ENCODE data around the gene KCTD7.
"Not testable (repeated sequence)": the region's sequence is repeated elsewhere in the genome, so short reads cannot be mapped to it uniquely, and the experiment has no call there.

KCTD7 gene

DNA sequence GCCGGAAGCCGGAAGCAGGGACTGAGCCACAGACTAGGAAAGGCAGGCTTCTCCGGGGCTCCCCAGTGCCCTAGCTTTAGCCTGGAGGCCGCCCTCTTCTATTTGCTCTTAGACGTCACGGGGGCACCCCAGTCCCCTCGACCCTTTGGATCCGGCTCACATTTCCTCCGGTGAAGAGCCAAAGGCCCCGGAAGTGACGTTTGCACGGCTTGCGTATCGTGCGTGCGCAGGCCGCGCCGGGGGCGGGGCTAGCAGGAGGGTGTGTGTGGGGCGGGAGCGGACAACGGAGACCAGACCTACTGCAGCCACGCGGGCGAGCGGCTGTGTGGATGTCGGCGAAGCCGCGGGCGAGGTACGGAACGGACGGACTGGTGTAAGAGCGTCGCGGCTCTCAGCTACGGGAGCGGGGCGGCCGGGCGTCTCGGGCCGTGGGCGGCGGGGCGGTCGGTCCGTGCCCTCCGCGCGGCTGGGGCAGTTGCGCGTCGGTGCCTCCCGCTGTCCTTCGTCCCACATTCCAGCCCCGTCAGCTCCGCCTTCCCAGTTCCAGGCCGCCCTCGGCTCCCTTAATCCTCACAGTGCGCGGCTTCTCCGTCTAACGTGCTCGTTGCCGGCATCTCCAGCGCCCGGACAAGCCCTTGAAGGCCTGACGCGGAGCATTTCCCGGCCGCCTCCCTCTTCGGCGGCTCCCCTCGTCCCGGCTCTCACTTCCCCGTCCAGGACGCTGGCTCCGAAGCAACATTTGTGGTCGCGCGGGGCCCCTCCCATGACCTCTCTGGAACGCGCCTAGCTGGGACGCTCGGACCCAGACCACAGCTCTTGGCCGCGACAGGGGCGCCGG, 25.8 kb downstream of the KCTD7 start:
- peak; percentile 99 for DNase-seq (ENCODE audit: low spot score)

DNA sequence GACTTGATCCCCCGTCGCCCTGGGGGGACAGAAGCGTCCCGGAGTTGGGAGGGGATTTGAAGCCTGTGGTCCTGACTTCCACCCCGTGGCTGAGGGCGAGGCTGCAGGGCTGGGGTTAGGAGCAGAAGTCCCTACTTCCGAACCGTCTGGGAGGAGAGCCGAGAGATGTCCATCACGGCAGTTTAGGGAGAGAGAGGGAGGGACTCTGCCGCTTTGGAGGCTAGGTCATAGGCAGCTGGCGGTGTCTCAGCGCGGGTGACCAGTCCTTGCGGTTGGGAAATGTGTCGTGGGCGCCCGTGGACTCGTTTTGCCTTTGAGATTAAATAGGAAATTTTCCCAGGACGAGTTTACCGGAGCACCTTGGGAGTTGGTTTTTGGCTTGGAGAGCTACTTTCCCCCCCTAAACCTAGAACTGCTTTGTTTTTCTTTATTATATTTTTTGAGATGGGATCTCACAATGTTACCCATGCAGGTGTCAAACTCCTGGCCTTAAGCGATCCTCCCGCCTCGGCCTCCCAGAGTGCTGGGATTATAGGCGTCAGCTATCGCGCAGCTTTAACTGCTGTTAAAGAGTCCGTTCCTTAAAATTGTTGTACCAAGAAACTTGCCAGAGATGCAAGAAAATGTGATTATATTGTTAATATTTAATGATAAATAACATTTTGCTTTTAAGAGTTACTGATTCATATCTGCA, 26.6 kb downstream of the KCTD7 start:
- peak; percentile 63 for DNase-seq (ENCODE audit: low spot score)

- DNase-seq (ENCODE audit: low spot score) = not testable (repeated sequence)
Measured at GRCh38 chr7:66655826-66656485, 27.3 kb downstream of the KCTD7 start.

- no peak for DNase-seq (ENCODE audit: low spot score)
Measured at GRCh38 chr7:66657798-66658197, 29.1 kb downstream of the KCTD7 start.

DNA sequence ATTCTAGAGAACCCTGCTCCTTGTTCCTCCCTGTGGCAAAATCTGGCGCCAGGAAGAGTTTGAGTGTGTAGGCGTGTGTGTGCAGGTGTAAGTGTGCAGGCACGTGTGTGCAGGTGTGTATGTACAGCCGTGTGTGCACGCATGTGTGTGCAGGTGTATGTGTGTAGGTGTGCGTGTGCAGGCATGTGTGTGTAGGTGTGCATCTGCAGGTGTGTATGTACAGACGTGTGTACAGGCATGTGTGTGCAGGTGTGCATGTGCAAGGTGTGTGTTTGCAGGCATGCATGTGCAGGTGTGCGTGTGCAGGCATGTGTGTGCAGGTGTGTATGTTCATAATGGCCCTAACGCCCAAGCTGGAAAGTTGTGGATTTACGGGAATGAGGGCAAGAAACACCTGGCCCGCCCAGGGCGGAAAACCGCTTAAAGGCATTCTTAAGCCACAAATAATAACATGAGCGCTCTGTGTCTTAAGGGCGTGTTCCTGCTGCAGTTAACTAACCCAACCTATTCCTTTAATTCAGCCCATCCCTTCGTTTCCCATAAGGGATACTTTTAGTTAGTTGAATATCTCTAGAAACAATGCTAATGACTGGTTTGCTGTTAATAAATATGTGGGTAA, 34.1 kb downstream of the KCTD7 start:
- no peak for DNase-seq (ENCODE audit: low spot score)

- DNase-seq (ENCODE audit: low spot score) = no peak
Measured at GRCh38 chr7:66664590-66665293, 36.1 kb downstream of the KCTD7 start.

DNA sequence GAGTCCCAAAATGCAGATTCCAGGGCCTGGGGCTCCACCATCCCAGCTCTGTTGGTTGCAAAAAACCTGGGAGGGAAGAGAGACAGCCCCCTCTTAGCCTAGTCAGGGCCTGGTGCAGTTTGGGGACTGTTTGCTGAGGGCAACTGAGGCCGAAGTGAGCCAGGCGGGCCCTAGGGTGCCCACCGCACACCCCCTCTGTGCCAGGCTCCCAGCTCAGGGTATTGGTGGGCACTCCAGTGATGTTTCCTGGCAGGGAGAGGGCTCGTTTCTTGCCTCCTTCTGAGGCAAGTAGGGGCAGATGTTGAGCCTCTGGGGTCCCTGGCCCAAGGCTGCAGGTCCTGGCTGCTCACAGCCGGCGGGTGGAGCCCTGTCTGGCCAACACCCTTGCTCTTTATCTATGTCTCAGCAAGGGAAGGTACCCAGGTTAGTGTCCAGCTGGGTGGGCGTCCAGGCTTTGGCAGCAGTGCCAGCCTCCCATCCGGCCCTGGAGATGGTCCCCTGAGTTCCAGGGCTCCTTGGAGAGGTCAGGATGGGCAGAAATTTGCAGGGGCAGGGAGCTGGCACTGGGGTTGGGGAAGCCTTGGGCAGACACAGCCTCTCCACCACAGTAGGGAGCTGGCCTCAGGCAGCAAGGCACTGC, 37.8 kb downstream of the KCTD7 start:
- no peak for DNase-seq (ENCODE audit: low spot score)

DNA sequence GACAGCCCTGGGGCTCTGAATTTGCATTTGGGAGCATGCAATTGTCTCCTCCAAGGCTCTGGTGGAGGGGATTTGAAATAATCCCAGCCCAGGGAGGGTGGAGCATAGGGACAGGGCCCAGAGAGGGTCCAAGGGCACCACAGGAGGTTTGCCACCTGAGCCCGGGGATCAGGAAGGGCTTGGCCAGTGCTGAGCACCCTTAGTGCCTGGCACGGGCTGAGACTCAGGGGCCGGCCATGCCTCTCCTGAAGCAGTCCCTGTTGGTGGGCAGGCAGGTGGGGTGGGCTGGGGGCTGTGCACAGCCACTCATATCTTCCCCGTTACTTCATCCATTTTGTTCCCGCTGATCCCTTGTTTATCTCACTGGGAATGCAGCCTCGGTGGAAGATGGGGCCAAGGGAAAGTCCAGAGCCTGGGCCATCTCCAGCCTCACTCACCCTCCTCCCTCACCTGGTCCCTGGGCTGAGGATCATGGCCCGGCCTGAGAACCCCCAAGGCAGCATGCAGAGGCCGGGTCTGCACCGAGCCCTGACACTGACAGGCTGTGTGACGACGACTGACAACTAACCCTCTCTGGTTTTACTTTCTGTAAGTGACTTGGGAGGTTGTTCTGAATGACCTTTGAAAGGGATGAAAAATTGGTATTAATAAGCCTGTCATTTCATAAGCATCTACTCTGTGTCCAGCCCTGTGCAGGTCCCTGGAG, 38.5 kb downstream of the KCTD7 start:
- no peak for DNase-seq (ENCODE audit: low spot score)

DNA sequence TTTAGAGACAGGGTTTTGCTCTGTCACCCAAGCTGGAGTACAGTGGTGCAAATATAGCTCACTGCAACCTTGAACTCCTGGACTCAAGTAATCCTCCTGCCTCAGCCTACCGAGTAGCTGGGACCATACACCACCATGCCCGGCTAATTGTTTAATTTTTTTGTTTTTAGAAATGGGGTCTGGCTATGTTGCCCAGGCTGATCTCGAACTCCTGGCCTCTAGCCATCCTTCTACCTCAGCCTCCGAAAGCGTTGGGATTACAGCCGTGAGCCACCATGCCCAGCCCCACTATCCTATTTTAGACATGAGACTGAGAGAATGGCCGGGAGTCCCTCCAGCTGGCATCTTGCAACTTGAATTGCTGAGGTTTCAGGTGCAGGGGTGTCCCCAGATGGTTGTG, 39.4 kb downstream of the KCTD7 start:
- no peak for DNase-seq (ENCODE audit: low spot score)

GRCh38 chr7:66668677-66669076, 40.0 kb downstream of the KCTD7 start:
- no peak for DNase-seq (ENCODE audit: low spot score)

- DNase-seq (ENCODE audit: low spot score) = no peak
Measured at GRCh38 chr7:66669088-66669487, 40.4 kb downstream of the KCTD7 start.

- no peak for DNase-seq (ENCODE audit: low spot score)
Measured at GRCh38 chr7:66669496-66669895, 40.8 kb downstream of the KCTD7 start.

DNA sequence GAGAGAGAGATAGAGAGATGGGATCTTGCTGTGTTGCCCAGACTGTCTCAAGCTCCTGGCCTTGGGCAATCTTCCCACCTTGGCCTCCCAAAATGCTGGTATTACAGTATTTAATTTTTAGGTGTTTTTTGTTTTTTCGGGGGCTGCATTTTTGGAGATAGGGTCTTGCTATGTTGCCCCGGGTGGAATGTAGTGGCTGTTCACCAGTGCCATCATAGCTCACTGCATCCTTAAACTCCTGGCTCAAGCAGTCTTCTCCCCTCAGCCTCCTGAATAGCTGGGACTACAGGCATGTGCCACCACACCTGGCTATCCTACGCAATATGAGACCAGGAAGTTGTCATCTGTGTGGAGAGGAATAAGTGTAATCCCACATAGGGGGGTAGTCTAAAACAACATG, 42.4 kb downstream of the KCTD7 start:
- no peak for DNase-seq (ENCODE audit: low spot score)

- not testable (repeated sequence) for DNase-seq (ENCODE audit: low spot score)
Measured at GRCh38 chr7:66671486-66671885, 42.8 kb downstream of the KCTD7 start.

GRCh38 chr7:66672432-66673123, 43.9 kb downstream of the KCTD7 start:
- not testable (repeated sequence) for DNase-seq (ENCODE audit: low spot score)

- not testable (repeated sequence) for DNase-seq (ENCODE audit: low spot score)
Measured at GRCh38 chr7:66673124-66673640, 44.5 kb downstream of the KCTD7 start.

GRCh38 chr7:66679633-66680244, 51.1 kb downstream of the KCTD7 start:
- no peak for DNase-seq (ENCODE audit: low spot score)

GRCh38 chr7:66681491-66682349, 53.0 kb downstream of the KCTD7 start:
- peak; percentile 97 for DNase-seq (ENCODE audit: low spot score)
